ENCODE results near the gene ABCA1. TPM values are rescaled to one million over a fixed set of nuclear protein-coding genes. Genes with fewer than 3 reads are reported as not detected.

ABCA1 gene
- total and polyA plus RNA-seq, 5 donors from 2014 or later: 0.14 to 4.3 (median 0.41) TPM

- H3K4me1 Mint-ChIP-seq: peaks cover 0 to 6% (median 0%) of the 10 kb centered on the region in 4 donors
- Histone ChIP-seq H3K4me3 (ENCODE audit: low read depth, low read length) (no peak overlapping the region), H3K27ac (ENCODE audit: insufficient read depth, low read length, poor library complexity, severe bottlenecking) (no peak overlapping the region), H3K27me3 (ENCODE audit: control insufficient read depth, insufficient read depth, low read length) (no peaks in the 10 kb centered on the region), H3K4me1 (ENCODE audit: control insufficient read depth, insufficient read depth, low read length, poor library complexity, severe bottlenecking) (no peaks in the 10 kb centered on the region), H3K9me3 (ENCODE audit: control insufficient read depth in 2 of 2, low read length in 2 of 2) (no peaks in the 10 kb centered on the region), H3K36me3 (ENCODE audit: control insufficient read depth, insufficient read depth, low read length) (no peaks in the 10 kb centered on the region)
- H3K27me3 Mint-ChIP-seq: no peaks in the 10 kb centered on the region
- H3K4me3 Mint-ChIP-seq: no peak overlapping the region
- peaks cover 4% of the 10 kb centered on the region for H3K36me3 Mint-ChIP-seq
- no peak for ATAC-seq (ENCODE audit: low read depth in 2 of 2)
- no peaks in the 10 kb centered on the region for H3K9me3 Mint-ChIP-seq
- H3K27ac Mint-ChIP-seq: no peak overlapping the region
- DNase-seq: no peak
Observed at GRCh38 chr9:104854613-104855012, 73.3 kb downstream of the ABCA1 start.

DNA sequence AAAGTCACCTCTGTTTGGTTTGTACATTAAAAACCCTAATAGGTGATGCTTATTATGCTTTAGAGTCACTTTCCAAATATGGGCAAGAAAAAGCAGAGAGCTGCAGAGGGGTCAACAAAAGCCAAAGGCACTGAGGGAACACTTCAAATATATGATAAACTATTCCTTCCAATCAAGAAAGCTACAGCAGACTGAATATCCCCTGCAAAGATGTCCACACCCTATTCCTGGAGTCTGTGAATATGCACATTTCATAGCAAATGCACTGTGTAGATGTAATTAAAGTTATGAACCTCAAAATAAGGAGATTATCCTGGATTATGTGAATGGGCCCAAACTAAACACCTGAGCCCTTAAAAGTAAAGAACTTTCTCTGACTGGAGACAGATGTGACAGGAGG lies 74.3 kb downstream of the ABCA1 start:
- Histone ChIP-seq H3K9me3 (ENCODE audit: control insufficient read depth in 2 of 2, low read length in 2 of 2) (no peaks in the 10 kb centered on the region), H3K27ac (ENCODE audit: insufficient read depth, low read length, poor library complexity, severe bottlenecking) (no peak overlapping the region), H3K4me3 (ENCODE audit: low read depth, low read length) (no peak overlapping the region), H3K27me3 (ENCODE audit: control insufficient read depth, insufficient read depth, low read length) (no peaks in the 10 kb centered on the region), H3K4me1 (ENCODE audit: control insufficient read depth, insufficient read depth, low read length, poor library complexity, severe bottlenecking) (no peaks in the 10 kb centered on the region), H3K36me3 (ENCODE audit: control insufficient read depth, insufficient read depth, low read length) (no peaks in the 10 kb centered on the region)
- Mint-ChIP-seq H3K4me1 (peaks cover 0 to 6% (median 0%) of the 10 kb centered on the region in 4 donors), H3K27me3 (no peaks in the 10 kb centered on the region), H3K4me3 (no peak overlapping the region), H3K9me3 (no peaks in the 10 kb centered on the region), H3K27ac (no peak overlapping the region), H3K36me3 (peaks cover 4% of the 10 kb centered on the region)
- DNase-seq (no peak), ATAC-seq (ENCODE audit: low read depth in 2 of 2) (no peak)

GRCh38 chr9:104853159-104853558 lies 74.8 kb downstream of the ABCA1 start:
- no peak for ATAC-seq (ENCODE audit: low read depth in 2 of 2)
- Mint-ChIP-seq H3K27ac (no peak overlapping the region), H3K27me3 (no peaks in the 10 kb centered on the region), H3K36me3 (peaks cover 4% of the 10 kb centered on the region), H3K4me3 (no peak overlapping the region), H3K9me3 (no peaks in the 10 kb centered on the region), H3K4me1 (peaks cover 0 to 6% (median 0%) of the 10 kb centered on the region in 4 donors)
- DNase-seq: no peak
- Histone ChIP-seq H3K27ac (ENCODE audit: insufficient read depth, low read length, poor library complexity, severe bottlenecking) (no peak overlapping the region), H3K4me1 (ENCODE audit: control insufficient read depth, insufficient read depth, low read length, poor library complexity, severe bottlenecking) (no peaks in the 10 kb centered on the region), H3K36me3 (ENCODE audit: control insufficient read depth, insufficient read depth, low read length) (no peaks in the 10 kb centered on the region), H3K27me3 (ENCODE audit: control insufficient read depth, insufficient read depth, low read length) (no peaks in the 10 kb centered on the region), H3K4me3 (ENCODE audit: low read depth, low read length) (no peak overlapping the region), H3K9me3 (ENCODE audit: control insufficient read depth in 2 of 2, low read length in 2 of 2) (no peaks in the 10 kb centered on the region)

GRCh38 chr9:104851546-104851920 lies 76.4 kb downstream of the ABCA1 start:
- no peaks in the 10 kb centered on the region for H3K9me3 ChIP-seq (ENCODE audit: control insufficient read depth in 2 of 2, low read length in 2 of 2)
- Mint-ChIP-seq H3K27me3 (no peaks in the 10 kb centered on the region), H3K4me1 (peaks cover 0 to 6% (median 0%) of the 10 kb centered on the region in 4 donors), H3K4me3 (no peak overlapping the region), H3K36me3 (peaks cover 4% of the 10 kb centered on the region), H3K9me3 (no peaks in the 10 kb centered on the region), H3K27ac (no peak overlapping the region)
- H3K27me3 ChIP-seq (ENCODE audit: control insufficient read depth, insufficient read depth, low read length): no peaks in the 10 kb centered on the region
- no peaks in the 10 kb centered on the region for H3K4me1 ChIP-seq (ENCODE audit: control insufficient read depth, insufficient read depth, low read length, poor library complexity, severe bottlenecking)
- DNase-seq (no peak), ATAC-seq (ENCODE audit: low read depth in 2 of 2) (no peak)
- H3K27ac ChIP-seq (ENCODE audit: insufficient read depth, low read length, poor library complexity, severe bottlenecking): no peak overlapping the region
- no peaks in the 10 kb centered on the region for H3K36me3 ChIP-seq (ENCODE audit: control insufficient read depth, insufficient read depth, low read length)
- H3K4me3 ChIP-seq (ENCODE audit: low read depth, low read length): no peak overlapping the region

DNA sequence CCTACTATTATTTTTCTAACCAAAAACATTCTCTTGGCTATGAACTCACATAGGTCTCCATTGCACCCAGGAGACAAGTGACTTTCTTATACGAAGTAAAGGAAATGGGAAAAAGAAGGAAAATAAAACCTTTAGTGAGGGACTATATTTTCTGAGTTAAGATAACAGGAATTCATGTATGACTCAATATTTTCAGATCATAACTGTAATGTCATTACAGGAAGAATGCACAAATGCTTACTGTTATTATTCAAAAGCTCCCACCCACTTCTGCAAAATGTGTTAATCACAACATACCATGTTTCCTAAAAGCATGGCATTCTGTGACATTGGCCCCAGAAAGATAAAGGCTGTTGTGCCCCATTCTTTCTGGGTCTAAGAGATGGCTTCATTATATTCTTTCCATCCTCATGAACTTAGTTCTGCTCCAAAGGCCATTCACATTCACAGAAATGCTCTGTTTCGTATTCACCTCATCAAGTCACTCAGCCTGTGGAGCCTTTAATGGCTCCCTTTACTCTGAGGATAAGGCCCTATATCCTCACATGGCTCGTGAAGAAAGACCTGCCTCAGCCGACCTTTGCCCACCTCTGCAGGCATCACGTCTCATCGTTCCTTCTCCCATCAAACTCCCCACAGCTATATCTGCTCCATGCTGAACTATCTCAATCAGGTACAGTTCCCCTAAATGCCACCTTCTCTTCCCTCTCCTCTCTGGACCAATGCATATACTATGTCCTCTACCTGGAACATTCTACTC lies 77.0 kb downstream of the ABCA1 start:
- no peak overlapping the region for H3K27ac ChIP-seq (ENCODE audit: insufficient read depth, low read length, poor library complexity, severe bottlenecking)
- H3K4me1 Mint-ChIP-seq: peaks cover 0 to 6% (median 0%) of the 10 kb centered on the region in 4 donors

DNA sequence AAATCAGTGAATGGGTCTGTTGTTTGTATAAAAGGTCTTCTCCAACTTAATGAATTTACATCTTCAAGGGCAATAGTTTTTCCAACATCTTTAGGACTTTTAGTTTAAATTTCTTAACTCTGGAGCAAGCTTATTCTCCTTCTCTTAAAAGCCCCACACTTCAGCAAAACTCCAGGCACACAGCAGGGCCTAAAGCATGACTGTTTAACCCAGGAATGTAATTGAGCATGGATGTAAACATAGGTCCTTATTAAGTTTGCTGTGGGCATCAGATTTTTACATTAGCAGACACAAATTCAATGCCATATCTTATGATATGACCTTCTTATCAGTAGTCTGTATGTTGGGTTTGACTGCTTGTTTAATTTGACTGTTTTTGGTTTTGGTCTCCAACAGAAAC lies 78.9 kb downstream of the ABCA1 start:
- Histone ChIP-seq H3K4me3 (ENCODE audit: low read depth, low read length) (no peak overlapping the region), H3K27ac (ENCODE audit: insufficient read depth, low read length, poor library complexity, severe bottlenecking) (no peak overlapping the region), H3K4me1 (ENCODE audit: control insufficient read depth, insufficient read depth, low read length, poor library complexity, severe bottlenecking) (no peaks in the 10 kb centered on the region), H3K9me3 (ENCODE audit: control insufficient read depth in 2 of 2, low read length in 2 of 2) (no peaks in the 10 kb centered on the region), H3K36me3 (ENCODE audit: control insufficient read depth, insufficient read depth, low read length) (no peaks in the 10 kb centered on the region), H3K27me3 (ENCODE audit: control insufficient read depth, insufficient read depth, low read length) (no peaks in the 10 kb centered on the region)
- Mint-ChIP-seq H3K27ac (no peak overlapping the region), H3K9me3 (no peaks in the 10 kb centered on the region), H3K4me1 (peaks cover 0 to 6% (median 0%) of the 10 kb centered on the region in 4 donors), H3K36me3 (no peaks in the 10 kb centered on the region), H3K27me3 (no peaks in the 10 kb centered on the region), H3K4me3 (no peak overlapping the region)
- ATAC-seq (ENCODE audit: low read depth in 2 of 2) (no peak), DNase-seq (no peak)

More for the DNA sequence above, 77.0 kb downstream of the ABCA1 start:
- no peaks in the 10 kb centered on the region for H3K36me3 ChIP-seq (ENCODE audit: control insufficient read depth, insufficient read depth, low read length)
- Mint-ChIP-seq H3K9me3 (no peaks in the 10 kb centered on the region), H3K27me3 (no peaks in the 10 kb centered on the region), H3K27ac (no peak overlapping the region), H3K36me3 (peaks cover 2% of the 10 kb centered on the region), H3K4me3 (no peak overlapping the region)
- no peaks in the 10 kb centered on the region for H3K27me3 ChIP-seq (ENCODE audit: control insufficient read depth, insufficient read depth, low read length)
- H3K4me3 ChIP-seq (ENCODE audit: low read depth, low read length): no peak overlapping the region
- DNase-seq (no peak), ATAC-seq (ENCODE audit: low read depth in 2 of 2) (no peak)
- H3K4me1 ChIP-seq (ENCODE audit: control insufficient read depth, insufficient read depth, low read length, poor library complexity, severe bottlenecking): no peaks in the 10 kb centered on the region
- H3K9me3 ChIP-seq (ENCODE audit: control insufficient read depth in 2 of 2, low read length in 2 of 2): no peaks in the 10 kb centered on the region

DNA sequence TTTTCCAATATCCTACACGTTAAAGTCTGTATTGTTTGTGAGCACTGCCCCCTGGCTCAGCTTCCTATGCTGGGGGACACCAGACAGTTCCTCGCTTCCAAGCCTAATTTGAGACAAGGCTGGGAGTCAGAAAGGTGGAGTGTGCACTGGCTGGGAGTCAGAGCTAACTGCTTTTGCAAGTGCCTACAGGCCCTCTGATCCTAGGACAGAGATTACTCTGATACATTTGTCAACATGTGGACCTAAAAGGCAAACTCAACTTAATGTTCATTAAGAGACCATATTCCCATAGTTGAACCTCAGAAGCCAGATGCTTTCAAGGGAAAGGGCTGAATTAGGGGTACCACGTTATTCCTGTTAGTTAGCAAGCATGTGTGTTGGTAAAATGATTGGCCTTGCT lies 83.2 kb downstream of the ABCA1 start:
- Histone ChIP-seq H3K9me3 (ENCODE audit: control insufficient read depth in 2 of 2, low read length in 2 of 2) (no peaks in the 10 kb centered on the region), H3K27ac (ENCODE audit: insufficient read depth, low read length, poor library complexity, severe bottlenecking) (no peak overlapping the region), H3K36me3 (ENCODE audit: control insufficient read depth, insufficient read depth, low read length) (no peaks in the 10 kb centered on the region), H3K27me3 (ENCODE audit: control insufficient read depth, insufficient read depth, low read length) (no peaks in the 10 kb centered on the region), H3K4me1 (ENCODE audit: control insufficient read depth, insufficient read depth, low read length, poor library complexity, severe bottlenecking) (no peaks in the 10 kb centered on the region), H3K4me3 (ENCODE audit: low read depth, low read length) (no peak overlapping the region)
- DNase-seq: no peak
- Mint-ChIP-seq H3K9me3 (no peaks in the 10 kb centered on the region), H3K27me3 (no peaks in the 10 kb centered on the region), H3K4me1 (no peaks in the 10 kb centered on the region), H3K36me3 (peaks cover 3% of the 10 kb centered on the region), H3K4me3 (no peak overlapping the region), H3K27ac (no peak overlapping the region)
- ATAC-seq (ENCODE audit: low read depth in 2 of 2): no peak

DNA sequence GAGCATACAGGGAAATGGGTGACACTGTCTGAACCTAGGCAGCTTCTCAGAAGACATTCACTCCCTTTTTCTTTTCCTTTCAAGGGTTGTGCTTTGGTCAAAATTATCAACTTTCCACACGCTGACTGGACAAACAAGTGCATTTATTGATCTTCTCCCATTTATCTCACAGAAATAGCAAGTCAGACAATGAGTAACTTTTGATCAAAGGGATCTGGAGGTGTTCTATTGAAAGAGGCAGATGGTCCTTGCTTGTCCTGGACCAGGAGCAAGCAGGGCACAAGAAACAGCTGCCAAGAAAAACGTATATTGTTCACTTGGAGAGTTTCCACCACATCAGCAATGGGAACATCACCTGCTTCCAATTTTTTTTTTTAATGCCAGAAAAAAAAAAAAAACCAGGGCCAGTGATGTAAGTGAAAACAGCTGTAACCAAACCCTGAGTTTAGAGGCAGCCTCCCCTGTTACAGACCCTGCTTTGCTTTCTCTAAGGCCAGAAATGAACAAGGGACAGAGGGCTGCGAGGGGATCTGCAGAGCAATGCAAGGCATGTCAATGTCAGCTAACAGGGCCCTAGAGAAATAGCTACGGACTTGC lies 84.2 kb downstream of the ABCA1 start:
- DNase-seq: no peak
- no peak overlapping the region for H3K27ac Mint-ChIP-seq
- H3K27me3 Mint-ChIP-seq: no peaks in the 10 kb centered on the region
- H3K4me3 Mint-ChIP-seq: no peak overlapping the region
- H3K36me3 ChIP-seq (ENCODE audit: control insufficient read depth, insufficient read depth, low read length): no peaks in the 10 kb centered on the region
- H3K4me1 Mint-ChIP-seq: no peaks in the 10 kb centered on the region
- H3K9me3 Mint-ChIP-seq: no peaks in the 10 kb centered on the region
- no peak for ATAC-seq (ENCODE audit: low read depth in 2 of 2)
- H3K27me3 ChIP-seq (ENCODE audit: control insufficient read depth, insufficient read depth, low read length): no peaks in the 10 kb centered on the region
- H3K9me3 ChIP-seq (ENCODE audit: control insufficient read depth in 2 of 2, low read length in 2 of 2): no peaks in the 10 kb centered on the region
- H3K4me3 ChIP-seq (ENCODE audit: low read depth, low read length): no peak overlapping the region
- peaks cover 3% of the 10 kb centered on the region for H3K36me3 Mint-ChIP-seq
- no peak overlapping the region for H3K27ac ChIP-seq (ENCODE audit: insufficient read depth, low read length, poor library complexity, severe bottlenecking)
- no peaks in the 10 kb centered on the region for H3K4me1 ChIP-seq (ENCODE audit: control insufficient read depth, insufficient read depth, low read length, poor library complexity, severe bottlenecking)

Measured in CD4-positive, CD25-positive, alpha-beta regulatory T cell (primary cell).